Common myeloid progenitor, CD34-positive (primary cell): ENCODE measurements around the gene IL2RA.
A peak's percentile ranks its signal among the peaks of the same experiment; 100 is the strongest.

Experiments used
- CTCF ChIA-PET: fragments of 350-600 bp; sonication (Branson Sonifier 250); formaldehyde crosslinking; loops from one replicate; lab custom pipeline; 2021; ENCODE audit warnings: antibody characterized with exemption; lab: Charles Lee
- POLR2A ChIA-PET: fragments of 350-600 bp; sonication (Branson Sonifier 250); formaldehyde crosslinking; loops from one replicate; lab custom pipeline; 2021; ENCODE audit warnings: antibody characterized with exemption; lab: Charles Lee
- DNase-seq, 3 donors: peaks; one replicate each; pipeline versions ENCODE4 v3.0.0 to v3.0.0-alpha.2; 2013
- H3K27ac ChIP-seq, 2 experiments: 1 replicate in 1 of 2; 2 replicates in 1 of 2; pipeline ENCODE4 v1.7.0; 2013; ENCODE audit warnings: inconsistent platforms in 2 of 2, low read length in 2 of 2, mild to moderate bottlenecking in 2 of 2, low read depth in 1 of 2, moderate library complexity in 1 of 2; ENCODE audit not compliant: severe bottlenecking in 2 of 2, insufficient read depth in 1 of 2, poor library complexity in 1 of 2
- H3K27me3 ChIP-seq, 5 experiments: replicated peaks in 2 of 5; 1 replicate in 3 of 5; 2 replicates in 2 of 5; pipeline versions ENCODE4 v1.6.1 to v1.7.0; 2013; ENCODE audit warnings: low read length in 4 of 5, mild to moderate bottlenecking in 2 of 5, moderate library complexity in 2 of 5, inconsistent platforms in 1 of 5; ENCODE audit not compliant: insufficient read depth in 5 of 5, control insufficient read depth in 4 of 5
- H3K36me3 ChIP-seq, 4 experiments: 1 replicate in 2 of 4; 2 replicates in 2 of 4; pipeline versions ENCODE4 v1.6.1 to v1.7.0; 2013; ENCODE audit warnings: low read length in 3 of 4, control low read depth in 1 of 4, mild to moderate bottlenecking in 1 of 4; ENCODE audit not compliant: control insufficient read depth in 4 of 4, insufficient read depth in 4 of 4
- H3K4me1 ChIP-seq, 4 experiments: 1 replicate in 3 of 4; 2 replicates in 1 of 4; pipeline versions ENCODE4 v1.6.1 to v1.7.1; 2013; ENCODE audit warnings: low read length in 3 of 4, mild to moderate bottlenecking in 3 of 4, control low read depth in 1 of 4, inconsistent platforms in 1 of 4, moderate library complexity in 1 of 4; ENCODE audit not compliant: control insufficient read depth in 4 of 4, insufficient read depth in 4 of 4; ENCODE audit errors: control extremely low read depth in 1 of 4
- H3K4me3 ChIP-seq, 7 experiments: 1 replicate in 4 of 7; 2 replicates in 3 of 7; pipeline versions ENCODE4 v1.5.1 to v1.7.0; 2013; ENCODE audit warnings: mild to moderate bottlenecking in 7 of 7, low read length in 6 of 7, moderate library complexity in 6 of 7, inconsistent platforms in 2 of 7, low read depth in 2 of 7, control low read depth in 1 of 7; ENCODE audit not compliant: insufficient read depth in 4 of 7, control insufficient read depth in 1 of 7; ENCODE audit errors: extremely low read depth in 1 of 7
- H3K9me3 ChIP-seq, 5 experiments: 1 replicate in 4 of 5; 2 replicates in 1 of 5; pipeline versions ENCODE4 v1.6.1 to v1.7.1; 2013; ENCODE audit warnings: low read length in 4 of 5, mild to moderate bottlenecking in 2 of 5, inconsistent platforms in 1 of 5, low read depth in 1 of 5, moderate library complexity in 1 of 5; ENCODE audit not compliant: control insufficient read depth in 4 of 5, insufficient read depth in 2 of 5; ENCODE audit errors: control extremely low read depth in 1 of 5
- WGBS: methylation state at CpG from one replicate; pipeline ENCODE4 v1.1.5; 2013; ENCODE audit not compliant: insufficient coverage; 5-methylcytosine and 5-hydroxymethylcytosine counted together

IL2RA gene

DNA sequence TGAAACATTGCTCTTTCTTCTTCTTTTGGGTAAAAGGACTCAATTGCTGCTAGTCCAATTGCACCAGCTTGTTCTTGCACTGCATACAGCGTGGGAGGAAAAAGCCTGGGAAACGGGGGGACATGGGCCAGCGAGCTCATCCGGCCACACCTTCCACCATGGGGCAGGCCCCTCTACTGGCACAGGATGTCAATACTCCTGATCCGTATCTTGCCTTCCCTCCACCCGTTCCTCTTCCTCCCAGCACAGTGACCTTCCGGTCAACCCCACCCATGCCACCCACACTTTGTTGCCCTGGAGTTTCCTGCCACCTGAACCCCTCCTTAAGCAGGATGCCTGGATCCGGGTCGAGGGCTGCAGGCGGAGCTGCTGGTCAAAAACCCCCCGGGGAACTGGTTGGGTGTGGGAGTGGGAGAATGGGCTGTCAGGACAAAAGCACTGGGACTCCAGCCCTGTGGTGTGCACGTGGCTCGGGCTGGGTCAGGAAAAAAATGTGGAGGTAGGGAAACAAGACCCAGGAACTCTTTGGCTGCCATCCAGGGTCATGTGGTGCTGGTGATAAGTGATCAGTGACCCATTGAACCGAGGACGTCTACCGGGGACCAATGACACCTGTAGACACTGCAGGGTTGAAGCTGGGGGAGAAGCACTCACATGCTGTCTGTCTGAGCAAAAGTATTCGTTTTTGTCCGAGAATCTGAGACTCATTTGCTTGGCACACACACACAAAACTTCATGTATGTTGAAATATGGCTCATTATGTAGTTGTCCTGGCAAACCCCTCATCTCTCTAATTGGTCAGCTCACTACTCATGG, 8.1 kb downstream of the IL2RA start:
- H3K9me3 ChIP-seq = no peaks in the 10 kb centered on the region
- CTCF ChIA-PET = interaction anchor here (1.1 to 8.6 kb wide), 7 partner anchors 8 to 77 kb away, joined by 3 to 77 read pairs (median 3); partner anchors contain the start of genes IL15RA and IL2RA
- peak in 1 of 3 donors; percentile 28 for DNase-seq
- POLR2A ChIA-PET = no interaction called here
- no peaks in the 10 kb centered on the region for H3K36me3 ChIP-seq
- peaks cover 0 to 5% (median 0%) of the 10 kb centered on the region in 5 experiments for H3K27me3 ChIP-seq
- H3K27ac ChIP-seq = no peak overlapping the region
- 8% methylated on average over 10 of the region's 18 CpGs for WGBS
- H3K4me1 ChIP-seq = peaks cover 19 to 50% (median 44%) of the 10 kb centered on the region in 4 experiments
- peak overlapping the region in 3 of 7 experiments; percentile 16 to 34 (median 31) for H3K4me3 ChIP-seq

DNA sequence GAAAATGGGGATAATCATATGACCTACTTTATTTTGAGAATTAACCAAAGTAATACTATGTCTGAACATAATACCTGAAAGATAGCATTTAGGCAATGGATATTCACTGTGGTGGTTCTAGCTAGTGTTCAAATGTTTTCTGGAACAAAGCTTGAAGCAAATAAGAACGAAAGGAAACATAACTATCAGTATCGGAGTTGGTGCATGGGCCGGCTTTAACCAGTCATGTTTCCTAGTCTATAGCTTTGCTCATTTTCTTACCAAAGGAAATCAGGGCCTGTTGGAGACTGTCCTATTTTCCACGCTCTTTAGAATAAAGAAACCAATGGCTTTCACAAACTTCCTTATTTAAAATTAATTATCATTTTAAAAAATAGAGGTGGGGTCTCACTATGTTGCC, 8.9 kb downstream of the IL2RA start:
- POLR2A ChIA-PET = no interaction called here
- Histone ChIP-seq H3K36me3 (no peaks in the 10 kb centered on the region), H3K27me3 (peaks cover 0 to 5% (median 0%) of the 10 kb centered on the region in 5 experiments), H3K4me3 (peak overlapping the region in 2 of 7 experiments; percentile 31 to 34), H3K9me3 (no peaks in the 10 kb centered on the region), H3K27ac (no peak overlapping the region), H3K4me1 (peaks cover 19 to 49% (median 44%) of the 10 kb centered on the region in 4 experiments)
- CTCF ChIA-PET = interaction anchor here (1.1 to 8.6 kb wide), 7 partner anchors 9 to 76 kb away, joined by 3 to 77 read pairs (median 3); partner anchors contain the start of genes IL15RA and IL2RA
- WGBS = 89% methylated on average over 3 of the region's 4 CpGs
- no peak for DNase-seq

DNA sequence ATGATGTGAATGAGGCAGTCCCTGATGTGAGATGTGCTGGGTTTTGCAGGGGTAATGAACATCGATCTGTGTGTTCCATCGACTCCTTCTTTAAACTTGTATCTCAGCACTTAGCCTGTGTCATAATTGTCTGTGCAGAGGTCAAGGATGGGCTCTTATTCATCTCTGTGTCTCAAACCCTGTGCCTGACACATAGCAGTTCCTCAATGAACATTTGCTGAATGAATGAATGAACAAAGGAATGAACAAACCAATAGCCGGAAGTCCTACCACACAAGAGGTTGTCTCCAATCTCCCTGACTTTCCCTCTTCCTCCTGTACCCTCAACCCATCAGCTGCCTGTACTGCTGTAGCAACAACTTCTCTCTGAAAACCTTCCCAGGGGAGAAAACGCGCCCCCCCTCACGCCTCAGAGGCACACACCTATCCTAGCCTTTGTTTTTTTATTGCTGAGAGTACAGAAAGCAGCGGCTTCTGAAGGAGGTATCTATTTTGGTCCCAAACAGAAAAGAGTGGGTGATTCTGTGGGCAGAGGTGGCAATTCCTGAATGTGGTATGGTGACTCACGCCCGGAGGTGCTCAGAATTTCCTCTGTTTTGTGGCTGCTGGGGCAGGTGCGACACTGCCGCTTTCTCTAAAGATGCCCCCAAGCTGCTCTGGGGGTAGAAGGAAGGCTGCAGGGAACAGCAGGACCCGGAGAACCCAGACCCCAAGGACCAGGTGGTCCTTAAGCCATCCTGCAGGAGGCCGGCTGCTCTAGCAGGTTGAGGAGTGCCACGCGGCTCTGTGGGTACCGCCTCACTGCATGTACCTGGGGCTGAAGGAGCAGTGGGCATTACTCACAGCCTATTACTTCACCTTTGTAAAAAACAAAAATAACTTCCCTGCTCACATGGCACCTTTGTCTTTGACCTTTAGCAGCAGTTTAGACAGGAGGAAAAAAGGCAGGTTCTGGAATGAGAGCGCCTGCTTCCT, 9.6 kb downstream of the IL2RA start:
- CTCF ChIA-PET = interaction anchor here (1.1 to 8.6 kb wide), 6 partner anchors 11 to 75 kb away, joined by 3 to 77 read pairs (median 25); partner anchors contain the start of gene IL15RA
- H3K27ac ChIP-seq = no peak overlapping the region

DNA sequence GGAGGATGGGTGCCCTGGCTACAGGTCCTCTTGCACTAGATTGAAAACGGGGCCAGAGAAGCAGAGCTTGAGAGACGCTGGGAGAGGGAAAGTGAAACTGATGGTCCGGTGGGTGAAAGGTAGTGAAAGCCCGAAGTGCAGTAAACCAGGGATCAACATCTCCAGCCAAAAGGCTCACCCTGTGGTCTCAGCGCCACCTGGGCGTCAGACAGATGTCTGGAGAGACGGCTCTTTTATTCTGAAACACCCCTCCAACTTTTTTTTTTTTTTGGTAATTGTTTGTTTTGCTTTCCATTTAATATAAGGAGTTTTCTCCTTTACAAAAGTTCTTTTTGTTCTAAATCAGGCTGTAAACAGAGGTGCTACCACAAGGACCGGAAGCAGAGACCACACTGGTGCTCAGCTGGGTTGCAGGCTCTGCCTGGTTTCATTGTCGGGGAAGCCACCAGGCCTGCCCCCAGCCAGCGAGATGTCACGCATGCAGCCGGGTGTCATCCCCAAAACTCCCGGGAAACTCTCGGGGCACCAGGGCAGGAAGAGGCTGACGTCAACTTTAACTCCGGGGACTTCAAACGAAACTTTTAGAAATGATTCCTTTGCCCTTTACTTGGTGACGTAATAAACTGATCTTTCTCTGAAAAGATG, 11.2 kb downstream of the IL2RA start:
- no peaks in the 10 kb centered on the region for H3K27me3 ChIP-seq
- H3K27ac ChIP-seq = peak overlapping the region; percentile 42 to 71
- no peaks in the 10 kb centered on the region for H3K9me3 ChIP-seq
- 0% methylated on average over 11 of the region's 18 CpGs for WGBS
- POLR2A ChIA-PET = interaction anchor here (0.6 to 1.7 kb wide), 5 partner anchors 11 to 224 kb away, joined by 3 to 5 read pairs (median 3); partner anchors contain the start of gene IL2RA
- peak overlapping the region; percentile 27 to 81 (median 55) for H3K4me3 ChIP-seq
- peaks cover 24 to 61% (median 55%) of the 10 kb centered on the region in 4 experiments for H3K4me1 ChIP-seq
- CTCF ChIA-PET = interaction anchor here (0.6 to 8.6 kb wide), 9 partner anchors 13 to 36 kb away, joined by 3 to 77 read pairs (median 4); no protein-coding TSS in a partner anchor
- peak; percentile 84 to 97 (median 97) for DNase-seq
- H3K36me3 ChIP-seq = no peaks in the 10 kb centered on the region

More for the DNA sequence above, 9.6 kb downstream of the IL2RA start:
- WGBS = 32% methylated on average over 9 of the region's 17 CpGs
- peak; percentile 61 to 92 (median 88) for DNase-seq
- POLR2A ChIA-PET = interaction anchor here (1.7 kb wide), 1 partner anchor 16 kb away, joined by 5 read pairs; no protein-coding TSS in a partner anchor
- no peaks in the 10 kb centered on the region for H3K36me3 ChIP-seq
- H3K4me1 ChIP-seq = peaks cover 19 to 49% (median 44%) of the 10 kb centered on the region in 4 experiments
- H3K9me3 ChIP-seq = no peaks in the 10 kb centered on the region
- peaks cover 0 to 5% (median 0%) of the 10 kb centered on the region in 5 experiments for H3K27me3 ChIP-seq
- H3K4me3 ChIP-seq = peak overlapping the region in 4 of 7 experiments; percentile 19 to 54 (median 35)

DNA sequence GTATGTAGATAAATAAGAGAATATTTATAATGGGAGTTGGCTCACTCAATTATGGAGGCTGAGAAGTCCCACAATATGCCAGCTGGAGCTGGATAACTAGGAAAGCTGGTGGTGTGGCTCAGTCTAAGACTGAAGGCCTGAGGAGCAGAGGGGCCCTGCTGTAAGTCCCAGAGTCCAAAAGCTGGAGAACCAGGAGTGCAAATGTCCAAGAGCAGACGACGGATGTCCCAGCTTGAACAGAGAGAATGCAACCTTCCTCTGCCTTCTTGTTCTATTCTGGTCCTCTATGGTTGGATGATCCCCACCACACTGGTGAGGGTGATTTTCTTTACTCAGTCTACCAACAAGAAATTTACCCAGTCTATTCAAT, 13.2 kb downstream of the IL2RA start:
- WGBS = 100% methylated on average over 2 of the region's 2 CpGs
- no peaks in the 10 kb centered on the region for H3K36me3 ChIP-seq
- peaks cover 38 to 74% (median 69%) of the 10 kb centered on the region in 4 experiments for H3K4me1 ChIP-seq
- H3K4me3 ChIP-seq = no peak overlapping the region
- no peak overlapping the region for H3K27ac ChIP-seq
- DNase-seq = no peak
- no peaks in the 10 kb centered on the region for H3K27me3 ChIP-seq
- no peaks in the 10 kb centered on the region for H3K9me3 ChIP-seq
- ChIA-PET POLR2A (no interaction called here), CTCF (interaction anchor here (1.1 to 8.6 kb wide), 7 partner anchors 11 to 39 kb away, joined by 3 to 77 read pairs (median 8); no protein-coding TSS in a partner anchor)
